SH-SY5Y (cell line): ENCODE results near the gene FBXL4.

Source experiments
- GATA2 ChIP-seq: IDR thresholded peaks from 2 replicates; pipeline ENCODE4 v1.6.1; 2011; ENCODE audit warnings: mild to moderate bottlenecking, low read depth, low read length
- GATA3 ChIP-seq: IDR thresholded peaks from 2 replicates; pipeline ENCODE4 v1.6.1; 2011; ENCODE audit warnings: low read depth, mild to moderate bottlenecking, low read length, moderate library complexity

- TF ChIP-seq GATA2 (no peak), GATA3 (no peak)
Observed at GRCh38 chr6:98941319-98941718, 6.4 kb downstream of the FBXL4 start.
